Panc1 (cell line): Measurements from ENCODE around the gene DLL3.

Source experiments
- CTCF ChIP-seq: fragments of 450-650 bp; IDR thresholded peaks from 2 replicates; pipeline ENCODE4 v1.5.1; 2017; ENCODE audit warnings: mild to moderate bottlenecking
- POLR2AphosphoS5 ChIP-seq: IDR thresholded peaks from 2 replicates; pipeline ENCODE4 v1.6.1; 2012; ENCODE audit warnings: mild to moderate bottlenecking, low read depth, low read length, moderate library complexity

- TF ChIP-seq CTCF = no peak
- no peak for TF ChIP-seq POLR2AphosphoS5
These were observed 9.0 kb upstream of the DLL3 start for GRCh38 chr19:39489756-39490155.
